T-helper 2 cell treated with Interferon-gamma antibody and Interleukin-4, amounts not matched to agents 100 ng/mL and 5 ng/mL, for 36 hours (primary cell): ENCODE measurements around the gene KLHL20. TPM values are rescaled to one million over a fixed set of nuclear protein-coding genes. Genes with fewer than 3 reads are reported as not detected.
"Not testable (repeated sequence)": the region's sequence is repeated elsewhere in the genome, so short reads cannot be mapped to it uniquely, and the experiment has no call there.

Experiments
- intact Hi-C: fragments of 100-400 bp; cut with micrococcal nuclease; formaldehyde crosslinking; loops from one replicate; pipeline ENCODE4 v1.15.1; 2023
- total RNA-seq: library from RNA; stranded (reverse); gene quantifications from 2 replicates; pipeline ENCODE4 v1.2.3, GENCODE V29; 2022

KLHL20 gene, protein sequence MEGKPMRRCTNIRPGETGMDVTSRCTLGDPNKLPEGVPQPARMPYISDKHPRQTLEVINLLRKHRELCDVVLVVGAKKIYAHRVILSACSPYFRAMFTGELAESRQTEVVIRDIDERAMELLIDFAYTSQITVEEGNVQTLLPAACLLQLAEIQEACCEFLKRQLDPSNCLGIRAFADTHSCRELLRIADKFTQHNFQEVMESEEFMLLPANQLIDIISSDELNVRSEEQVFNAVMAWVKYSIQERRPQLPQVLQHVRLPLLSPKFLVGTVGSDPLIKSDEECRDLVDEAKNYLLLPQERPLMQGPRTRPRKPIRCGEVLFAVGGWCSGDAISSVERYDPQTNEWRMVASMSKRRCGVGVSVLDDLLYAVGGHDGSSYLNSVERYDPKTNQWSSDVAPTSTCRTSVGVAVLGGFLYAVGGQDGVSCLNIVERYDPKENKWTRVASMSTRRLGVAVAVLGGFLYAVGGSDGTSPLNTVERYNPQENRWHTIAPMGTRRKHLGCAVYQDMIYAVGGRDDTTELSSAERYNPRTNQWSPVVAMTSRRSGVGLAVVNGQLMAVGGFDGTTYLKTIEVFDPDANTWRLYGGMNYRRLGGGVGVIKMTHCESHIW
- 21.4 and 21.5 TPM in 2 replicates for total RNA-seq

DNA sequence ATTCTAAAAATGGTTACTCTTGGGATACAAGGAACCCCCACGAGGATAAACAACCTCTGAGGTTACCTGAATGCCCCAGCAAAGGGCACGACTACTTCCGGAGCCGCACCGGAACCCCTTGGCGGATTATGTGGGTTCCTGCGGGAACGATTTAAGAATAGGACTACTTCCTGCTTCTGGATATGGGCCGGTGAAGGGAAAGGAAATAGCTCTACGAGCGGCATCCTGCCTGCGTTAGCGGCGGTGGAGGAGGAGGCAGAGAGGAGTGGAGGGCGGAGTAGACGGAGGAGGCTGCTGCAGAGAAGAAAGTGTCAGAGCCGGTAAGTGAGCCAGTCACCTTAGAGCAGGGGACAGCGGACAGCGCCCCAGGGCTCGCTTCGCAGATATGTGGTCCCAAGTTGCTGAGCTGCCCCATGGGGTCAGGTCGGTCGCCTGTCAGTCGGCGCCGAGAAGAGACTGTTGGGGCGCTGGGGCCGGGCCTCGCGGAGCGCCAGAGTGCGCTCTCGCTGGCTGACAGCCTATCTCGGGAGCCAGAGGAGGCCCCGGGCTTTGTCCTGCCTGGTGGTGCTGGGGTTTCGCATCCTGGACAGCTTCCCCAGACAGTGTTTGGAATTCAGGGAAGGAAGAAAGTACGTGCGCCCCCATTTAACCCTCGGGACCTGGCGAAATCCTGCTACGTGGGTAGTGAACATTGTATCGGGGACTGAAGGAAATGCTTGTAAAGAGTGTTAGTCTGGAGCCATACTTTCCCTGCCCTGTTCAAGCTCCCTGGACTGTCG, at the start of gene KLHL20:
KLHL20 (plus strand) TSS at position 223 of the 779 bp plus-strand sequence. CDS start 1,063 bp downstream, outside the sequence.
- intact Hi-C loops = loop anchor here (1.0 to 10.0 kb wide), 8 partner anchors 109 to 1180 kb away; partner anchors contain the start of genes CENPL, DARS2, RABGAP1L and RC3H1

DNA sequence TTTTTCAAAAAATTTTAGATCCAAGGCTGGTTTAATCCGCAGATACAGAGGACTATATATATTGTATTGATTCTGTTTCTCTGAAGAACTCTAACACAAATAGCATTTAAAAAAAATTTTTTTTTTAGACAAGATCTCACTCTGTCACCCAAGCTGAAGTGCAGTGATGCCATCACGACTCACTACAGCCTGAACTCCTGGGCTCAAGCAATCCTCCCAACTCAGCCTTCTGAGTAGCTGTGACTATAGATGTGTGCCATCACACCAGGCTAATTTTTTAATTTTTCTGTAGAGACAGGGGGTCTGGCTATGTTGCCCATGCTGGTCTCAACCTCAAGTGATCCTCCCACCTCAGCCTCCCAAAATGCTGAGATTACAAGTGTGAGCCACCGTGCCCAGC, 48.1 kb upstream of the KLHL20 start:
- intact Hi-C loops = no loop called here

DNA sequence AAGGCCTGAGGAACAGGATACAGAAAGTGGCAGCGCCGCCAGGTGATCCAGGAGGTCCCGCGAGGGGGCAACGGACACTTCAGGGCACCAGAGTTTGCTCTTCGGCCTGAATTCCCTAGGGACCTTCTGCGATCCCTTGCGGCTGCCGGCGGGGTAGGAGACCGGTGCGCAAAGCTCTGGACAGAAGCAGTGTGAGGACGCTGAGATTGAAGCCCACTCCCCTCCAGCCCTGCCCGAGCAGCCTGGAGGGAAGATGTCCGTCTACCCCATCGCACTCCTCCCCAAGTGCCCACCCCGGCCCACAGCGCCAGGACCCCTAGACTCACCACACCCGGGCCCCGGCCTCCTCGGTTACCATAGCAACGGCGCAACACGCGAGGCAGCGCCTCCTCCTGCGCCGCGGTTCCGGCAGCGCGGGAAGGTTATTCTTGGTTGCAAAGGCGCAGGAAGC, 45.3 kb upstream of the KLHL20 start, which contains the start of gene ANKRD45:
ANKRD45 (minus strand) TSS at position 361 of the 451 bp plus-strand sequence. CDS start 10,433 bp downstream, outside the sequence.
- intact Hi-C loops = no loop called here

DNA sequence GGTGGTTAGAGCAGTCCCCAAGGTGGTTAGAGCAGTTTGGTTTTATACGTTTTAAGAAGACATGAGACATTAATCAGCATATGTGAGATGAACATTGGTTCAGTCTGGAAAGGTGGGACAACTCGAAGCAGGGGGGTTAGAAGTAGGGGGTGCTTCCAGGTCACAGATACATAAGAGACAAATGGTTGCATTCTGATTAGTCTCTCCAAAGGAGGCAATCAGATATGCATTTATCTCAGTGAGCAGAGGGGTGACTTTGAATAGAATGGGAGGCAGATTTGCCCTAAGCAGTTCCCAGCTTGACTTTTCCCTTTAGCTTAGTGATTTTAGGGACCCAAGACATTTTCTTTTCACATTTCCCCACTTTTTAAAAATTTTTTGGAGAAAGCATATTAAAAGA, 40.3 kb upstream of the KLHL20 start:
- intact Hi-C loops = not testable (repeated sequence)

DNA sequence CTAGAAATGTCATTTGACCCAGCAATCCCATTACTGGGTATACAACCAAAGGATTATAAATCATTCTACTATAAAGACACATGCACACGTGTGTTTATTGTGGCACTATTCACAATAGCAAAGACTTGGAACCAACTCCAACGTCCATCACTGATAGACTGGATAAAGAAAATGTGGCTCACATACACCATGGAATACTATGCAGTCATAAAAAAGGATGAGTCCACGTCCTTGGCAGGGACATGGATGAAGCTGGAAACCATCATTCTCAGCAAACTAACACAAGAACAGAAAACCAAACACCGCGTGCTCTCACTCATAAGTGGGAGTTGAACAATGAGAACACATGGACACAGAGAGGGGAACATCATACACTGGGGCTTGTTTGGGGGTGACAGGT, 34.6 kb upstream of the KLHL20 start:
- intact Hi-C loops = not testable (repeated sequence)

DNA sequence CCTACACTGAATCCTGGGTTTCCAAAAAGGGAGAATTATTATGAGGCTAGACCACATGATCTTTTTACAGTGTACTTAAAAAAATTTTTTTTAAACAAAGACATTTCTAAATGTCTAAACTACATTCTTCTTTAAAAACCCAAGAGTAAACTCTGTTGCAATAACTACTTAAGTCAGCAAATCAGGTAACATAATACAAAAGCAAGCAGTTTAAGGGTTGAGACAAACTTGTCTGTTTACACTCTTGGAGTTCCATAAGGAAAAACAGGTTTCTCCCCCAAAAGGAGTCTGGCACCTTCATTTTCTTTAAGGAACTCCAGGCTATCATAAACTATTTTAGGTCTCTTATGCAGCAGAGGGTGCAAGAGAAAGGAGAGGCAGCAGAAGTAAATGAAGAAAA, 32.6 kb upstream of the KLHL20 start:
- intact Hi-C loops = no loop called here

DNA sequence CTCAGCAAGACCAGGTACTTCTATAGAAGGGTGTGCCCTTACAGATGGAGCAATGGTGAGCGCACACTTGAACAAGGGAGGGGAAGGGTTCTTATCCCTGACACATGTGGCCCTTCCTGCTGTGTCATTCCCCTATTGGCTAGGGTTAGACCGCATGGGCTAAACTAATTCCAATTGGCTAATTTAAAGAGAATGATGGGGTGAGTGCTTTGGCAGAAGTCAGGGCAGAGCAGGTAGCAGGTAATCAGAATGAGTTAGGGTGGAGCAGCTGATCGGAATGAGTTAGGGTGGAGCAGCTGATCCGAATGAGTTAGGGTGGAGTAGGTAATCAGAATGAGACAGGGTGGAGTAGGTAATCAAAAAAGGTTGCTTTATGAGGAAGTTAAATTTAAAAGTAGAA, 30.9 kb upstream of the KLHL20 start:
- intact Hi-C loops = not testable (repeated sequence)

DNA sequence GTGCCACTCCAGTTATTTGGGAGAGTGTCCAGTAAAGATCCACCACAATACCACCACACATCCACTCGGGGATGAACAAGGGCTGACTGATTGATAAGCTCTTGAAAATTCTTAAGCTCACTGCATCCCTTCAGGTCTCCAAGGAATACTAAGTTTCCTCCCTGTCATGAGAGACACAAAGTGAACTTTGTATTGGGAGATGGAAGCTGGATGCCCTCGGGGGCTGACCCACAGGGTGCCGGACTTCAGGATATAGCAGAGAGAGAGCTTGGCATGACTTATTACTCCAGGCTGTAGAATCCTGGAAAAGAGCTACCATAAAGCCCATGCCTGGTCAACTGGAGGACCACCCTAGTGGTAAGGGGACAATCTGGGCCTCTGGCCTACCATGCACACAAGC, 29.7 kb upstream of the KLHL20 start:
- intact Hi-C loops = not testable (repeated sequence)

DNA sequence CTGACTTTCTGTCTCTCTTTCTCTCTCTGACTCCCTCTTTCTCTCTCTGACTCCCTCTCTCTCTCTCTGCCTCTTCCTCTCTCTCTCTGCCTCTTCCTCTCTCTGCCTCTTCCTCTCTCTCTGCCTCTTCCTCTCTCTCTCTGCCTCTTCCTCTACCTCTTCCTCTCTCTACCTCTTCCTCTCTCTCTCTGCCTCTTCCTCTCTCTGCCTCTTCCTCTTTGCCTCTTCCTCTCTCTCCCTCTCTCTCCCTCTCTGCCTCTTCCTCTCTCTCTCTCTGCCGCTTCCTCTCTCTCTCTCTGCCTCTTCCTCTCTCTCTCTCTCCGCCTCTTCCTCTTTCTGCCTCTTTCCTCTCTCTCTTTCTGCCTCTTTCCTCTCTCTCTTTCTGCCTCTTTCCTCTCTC, 26.5 kb upstream of the KLHL20 start:
- intact Hi-C loops = no loop called here

DNA sequence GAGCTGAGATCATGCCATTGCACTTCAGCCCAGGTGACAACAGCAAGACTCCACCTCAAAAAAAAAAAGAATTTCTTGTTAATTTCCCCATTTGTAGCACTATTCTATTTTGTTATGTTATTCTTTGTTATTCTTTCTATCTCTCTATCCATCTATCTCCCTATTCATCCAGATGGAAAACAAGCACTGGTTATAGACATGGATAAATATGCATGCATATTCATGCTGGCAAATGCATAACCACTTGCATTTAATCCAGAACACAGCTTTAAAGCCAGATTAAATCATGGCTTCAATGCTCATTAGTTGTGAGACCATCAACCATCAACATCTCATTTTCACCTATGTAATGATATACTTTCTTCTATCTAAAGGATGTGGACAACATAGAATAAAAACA, 21.5 kb upstream of the KLHL20 start:
- intact Hi-C loops = no loop called here

DNA sequence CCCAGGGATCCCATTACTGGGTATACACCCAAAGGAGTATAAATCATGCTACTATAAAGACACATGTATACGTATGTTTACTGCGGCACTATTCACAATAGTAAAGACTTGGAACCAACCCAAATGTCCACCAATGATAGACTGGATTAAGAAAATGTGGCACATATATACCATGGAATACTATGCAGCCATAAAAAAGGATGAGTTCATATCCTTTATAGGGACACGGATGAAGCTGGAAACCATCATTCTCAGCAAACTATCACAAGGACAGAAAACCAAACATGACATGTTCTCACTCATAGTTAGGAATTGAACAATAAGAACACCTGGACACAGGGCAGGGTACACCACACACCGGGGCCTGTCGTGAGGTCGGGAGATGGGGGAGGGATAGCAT, 13.5 kb upstream of the KLHL20 start:
- intact Hi-C loops = not testable (repeated sequence)

DNA sequence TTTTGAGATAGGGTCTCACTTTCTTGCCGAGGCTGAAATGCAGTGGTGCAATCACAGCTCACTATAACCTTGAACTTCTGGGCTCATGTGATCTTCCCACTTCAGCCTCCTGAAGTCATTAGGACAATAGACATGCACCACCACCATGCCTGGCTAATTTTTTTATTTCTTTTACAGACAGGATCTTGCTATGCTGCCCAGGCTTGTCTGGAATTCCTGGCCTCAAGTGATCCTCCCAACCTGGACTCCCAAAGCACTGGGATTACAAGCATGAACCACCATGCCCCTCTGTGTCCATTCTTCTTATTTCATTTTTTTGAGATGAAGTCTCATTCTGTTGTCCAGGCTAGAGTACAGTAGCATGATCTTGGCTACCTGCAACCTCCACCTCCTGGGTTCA, 12.0 kb upstream of the KLHL20 start:
- intact Hi-C loops = no loop called here

DNA sequence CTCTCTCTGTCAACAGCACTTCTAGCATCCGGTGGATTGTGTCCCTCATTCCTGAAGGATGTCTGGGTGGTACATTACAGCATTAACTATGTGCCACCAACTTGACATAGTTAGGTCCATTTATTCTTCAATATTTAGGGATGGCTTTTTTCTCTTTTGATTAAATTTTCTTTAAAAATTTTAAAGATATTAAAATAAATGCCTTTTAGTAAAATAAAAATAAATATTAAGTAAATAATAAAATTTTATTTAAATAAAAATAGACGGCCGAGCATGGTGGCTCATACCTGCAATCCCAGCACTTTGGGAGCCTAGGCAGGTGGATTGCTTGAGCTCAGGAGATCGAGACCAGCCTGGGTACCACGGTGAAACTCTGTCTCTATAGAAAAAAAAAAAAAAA, 9.7 kb upstream of the KLHL20 start:
- intact Hi-C loops = no loop called here

DNA sequence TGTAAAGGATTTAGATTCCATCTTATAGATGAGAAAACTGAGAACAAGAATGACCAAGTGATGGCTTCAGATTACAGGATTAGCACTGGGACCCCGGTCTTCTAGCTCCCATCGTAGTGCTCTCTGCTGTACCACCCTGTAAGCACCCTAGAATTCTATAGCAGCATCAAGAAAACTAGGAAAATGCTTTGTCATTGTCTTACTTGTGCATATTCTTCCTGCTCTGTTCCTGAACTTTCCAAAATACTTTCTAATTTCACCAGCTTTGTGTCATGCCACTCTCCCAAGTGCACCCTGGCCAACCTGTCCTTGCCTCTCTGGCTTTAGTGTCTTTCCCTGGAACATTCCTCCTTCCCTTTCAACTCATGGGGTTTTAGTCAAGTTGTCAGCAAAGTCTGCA, 6.0 kb upstream of the KLHL20 start:
- intact Hi-C loops = no loop called here

DNA sequence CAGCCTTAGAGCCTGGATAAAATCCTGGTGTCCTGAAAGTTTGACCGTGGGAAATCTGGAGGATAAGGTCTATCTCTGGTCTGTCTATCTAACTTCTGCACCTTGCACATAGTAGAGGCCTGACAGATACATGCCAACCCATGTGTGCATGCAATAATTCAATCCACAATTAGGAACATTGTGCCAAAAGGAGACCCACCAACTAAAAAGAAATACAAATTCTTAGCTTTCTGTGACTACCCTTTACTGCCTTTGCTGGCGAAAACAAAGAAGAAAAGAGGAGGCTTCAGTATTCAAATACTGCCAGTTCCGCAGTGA, 381 bp upstream of the KLHL20 start:
- intact Hi-C loops = loop anchor here (1.0 to 10.0 kb wide), 6 partner anchors 154 to 1180 kb away; partner anchors contain the start of genes RABGAP1L, RC3H1, SUCO and ZBTB37

DNA sequence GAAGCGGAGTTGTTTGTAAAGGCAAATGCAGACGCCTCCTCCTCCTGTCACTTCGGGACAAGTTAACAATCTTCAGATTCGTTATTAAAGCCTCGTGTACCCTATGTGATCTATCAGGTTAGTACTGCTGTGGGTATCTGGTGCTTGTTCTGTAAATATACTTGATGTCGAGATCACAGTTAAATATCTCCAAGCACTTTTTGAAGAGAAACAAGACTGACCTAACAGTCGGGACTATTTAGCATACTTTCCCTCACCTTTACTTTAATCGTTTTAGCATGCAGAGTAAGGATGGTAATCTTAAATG, 710 bp downstream of the KLHL20 start:
- intact Hi-C loops = loop anchor here (1.0 to 10.0 kb wide), 6 partner anchors 109 to 1181 kb away; partner anchors contain the start of genes CENPL, DARS2, RABGAP1L and RC3H1

DNA sequence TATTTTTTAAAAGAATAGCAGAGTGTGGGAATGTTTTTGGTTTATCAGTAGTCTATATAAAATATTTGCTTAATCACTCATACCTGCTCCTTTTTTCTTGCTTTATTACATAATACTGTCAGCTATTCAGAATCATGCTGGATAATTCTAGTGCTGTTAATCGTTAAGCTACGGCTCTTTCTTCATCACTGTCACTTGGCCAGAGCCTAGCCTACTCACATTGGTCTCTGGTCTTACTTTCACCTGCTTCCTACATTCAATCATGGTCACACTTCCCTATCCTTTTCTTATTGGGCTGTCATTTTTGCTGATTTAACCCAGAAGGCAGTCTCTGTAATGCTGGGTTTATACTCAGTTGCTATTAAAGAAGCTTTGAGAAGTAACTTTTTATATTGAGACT, 2.5 kb downstream of the KLHL20 start:
- intact Hi-C loops = loop anchor here (10.0 kb wide), 2 partner anchors 972 to 1182 kb away; partner anchors contain the start of gene SUCO

DNA sequence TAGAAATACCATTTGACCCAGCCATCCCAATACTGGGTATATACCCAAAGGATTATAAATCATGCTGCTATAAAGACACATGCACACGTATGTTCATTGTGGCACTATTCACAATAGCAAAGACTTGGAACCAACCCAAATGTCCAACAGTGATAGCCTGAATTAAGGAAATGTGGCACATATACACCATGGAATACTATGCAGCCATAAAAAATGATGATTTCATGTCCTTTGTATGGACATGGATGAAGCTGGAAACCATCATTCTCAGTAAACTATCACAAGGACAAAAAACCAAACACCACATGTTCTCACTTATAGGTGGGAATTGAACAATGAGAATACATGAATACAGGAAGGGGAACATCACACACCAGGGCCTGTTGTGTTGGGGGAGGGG, 16.6 kb downstream of the KLHL20 start:
- intact Hi-C loops = not testable (repeated sequence)

DNA sequence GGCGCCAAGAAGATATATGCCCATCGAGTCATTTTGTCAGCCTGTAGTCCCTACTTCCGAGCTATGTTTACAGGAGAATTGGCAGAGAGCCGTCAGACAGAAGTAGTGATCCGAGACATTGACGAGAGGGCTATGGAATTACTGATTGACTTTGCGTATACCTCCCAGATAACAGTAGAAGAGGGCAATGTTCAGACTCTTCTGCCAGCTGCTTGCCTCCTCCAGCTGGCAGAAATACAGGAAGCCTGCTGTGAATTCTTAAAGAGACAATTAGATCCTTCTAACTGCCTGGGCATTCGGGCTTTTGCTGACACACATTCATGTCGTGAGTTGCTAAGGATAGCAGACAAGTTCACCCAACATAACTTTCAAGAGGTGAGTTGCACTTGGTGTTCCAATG, 19.1 kb downstream of the KLHL20 start:
- intact Hi-C loops = no loop called here

DNA sequence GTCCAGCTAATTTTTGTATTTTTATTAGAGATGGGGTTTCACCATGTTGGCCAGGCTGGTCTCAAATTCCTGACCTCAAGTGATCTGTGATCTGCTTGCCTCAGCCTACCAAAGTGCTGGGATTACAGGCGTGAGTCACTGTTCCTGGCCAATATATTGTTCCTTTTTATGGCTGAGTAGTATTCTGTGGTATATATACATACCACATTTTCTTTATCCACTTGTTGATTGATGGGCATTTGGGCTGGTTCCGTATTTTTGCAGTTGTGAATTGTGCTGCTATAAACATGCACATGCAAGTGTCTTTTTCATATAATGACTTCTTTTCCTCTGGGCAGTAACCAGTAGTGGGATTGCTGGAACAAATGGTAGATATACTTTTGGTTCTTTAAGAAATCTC, 21.3 kb downstream of the KLHL20 start:
- intact Hi-C loops = not testable (repeated sequence)

DNA sequence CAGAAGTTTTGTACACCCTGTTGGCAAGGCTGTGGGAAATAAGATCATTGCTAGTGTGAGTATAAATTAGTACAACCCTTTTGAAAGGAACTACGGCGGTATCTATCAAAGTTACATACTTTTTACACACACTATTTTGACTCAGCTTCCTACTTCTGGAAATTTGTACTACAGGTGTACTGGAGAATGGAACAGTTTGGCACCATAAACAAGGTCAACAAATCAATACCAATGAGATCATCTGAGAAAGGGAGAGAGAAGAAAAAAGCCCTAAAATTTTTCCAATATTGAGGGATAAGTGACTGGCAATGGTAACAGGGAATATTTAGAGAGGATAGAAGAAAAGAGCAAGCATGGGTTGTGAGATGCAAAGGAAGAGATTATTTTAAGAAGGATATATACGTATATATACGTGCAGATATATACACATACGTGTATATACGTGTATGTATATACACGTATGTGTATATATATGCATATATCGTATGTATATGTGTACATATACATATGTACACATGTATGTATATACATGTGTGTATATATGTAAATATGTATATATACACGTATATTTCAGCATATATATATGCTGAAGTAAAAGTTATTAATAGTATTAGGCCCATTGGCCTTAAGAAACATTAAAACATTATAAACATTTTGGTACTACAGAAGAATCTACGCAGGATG, 27.6 kb downstream of the KLHL20 start:
- intact Hi-C loops = no loop called here
